Measurements from ENCODE around the gene CCDC73.

CCDC73 gene

GRCh38 chr11:32586576-32587190, 207.8 kb downstream of the CCDC73 start:
- no peak for DNase-seq (ENCODE audit: low read depth)

GRCh38 chr11:32584921-32585320, 209.5 kb downstream of the CCDC73 start:
- no peak for DNase-seq (ENCODE audit: low read depth)

GRCh38 chr11:32583459-32584271, 210.8 kb downstream of the CCDC73 start, which contains the start of gene EIF3M:
Gene EIF3M (plus strand): TSS chr11:32583831. CDS start chr11:32583888, 57 bp downstream.
- peak; percentile 93 for DNase-seq (ENCODE audit: low read depth)

- DNase-seq (ENCODE audit: low read depth): no peak
Measured at GRCh38 chr11:32581556-32581955, 212.9 kb downstream of the CCDC73 start.

- DNase-seq (ENCODE audit: low read depth): no peak
Measured at GRCh38 chr11:32580967-32581366, 213.5 kb downstream of the CCDC73 start.

GRCh38 chr11:32576456-32576855, 218.0 kb downstream of the CCDC73 start:
- DNase-seq (ENCODE audit: low read depth): no peak

- no peak for DNase-seq (ENCODE audit: low read depth)
Measured at GRCh38 chr11:32575070-32575469, 219.4 kb downstream of the CCDC73 start.

- DNase-seq (ENCODE audit: low read depth): no peak
Measured at GRCh38 chr11:32574421-32574820, 220.0 kb downstream of the CCDC73 start.

- no peak for DNase-seq (ENCODE audit: low read depth)
Measured at GRCh38 chr11:32573228-32573627, 221.2 kb downstream of the CCDC73 start.

GRCh38 chr11:32571039-32571438, 223.4 kb downstream of the CCDC73 start:
- no peak for DNase-seq (ENCODE audit: low read depth)

- DNase-seq (ENCODE audit: low read depth): no peak
Measured at GRCh38 chr11:32569313-32569881, 225.1 kb downstream of the CCDC73 start.

GRCh38 chr11:32567154-32567553, 227.3 kb downstream of the CCDC73 start:
- no peak for DNase-seq (ENCODE audit: low read depth)

- no peak for DNase-seq (ENCODE audit: low read depth)
Measured at GRCh38 chr11:32566517-32566916, 227.9 kb downstream of the CCDC73 start.

GRCh38 chr11:32563600-32563959, 230.9 kb downstream of the CCDC73 start:
- no peak for DNase-seq (ENCODE audit: low read depth)

GRCh38 chr11:32562839-32563599, 231.4 kb downstream of the CCDC73 start:
- DNase-seq (ENCODE audit: low read depth): no peak

GRCh38 chr11:32561835-32562234, 232.6 kb downstream of the CCDC73 start:
- DNase-seq (ENCODE audit: low read depth): no peak

- DNase-seq (ENCODE audit: low read depth): no peak
Measured at GRCh38 chr11:32555895-32556294, 238.6 kb downstream of the CCDC73 start.

GRCh38 chr11:32555091-32555490, 239.4 kb downstream of the CCDC73 start:
- DNase-seq (ENCODE audit: low read depth): no peak
